ENCODE data around the gene CST11. TPM values are rescaled to one million over a fixed set of nuclear protein-coding genes. Genes with fewer than 3 reads are reported as not detected.

CST11 gene
- total RNA-seq, 4 donors from 2014 or later = not detected

- Histone ChIP-seq H3K27ac (no peak overlapping the region), H3K27me3 (peaks cover 20% of the 10 kb centered on the region), H3K36me3 (no peaks in the 10 kb centered on the region), H3K4me1 (no peaks in the 10 kb centered on the region), H3K9me3 (peaks cover 0 to 6% (median 0%) of the 10 kb centered on the region in 3 donors), H3K4me3 (no peak overlapping the region)
- ATAC-seq = no peak
- WGBS, 2 donors (ENCODE audit: low coverage in 1 of 2) = 93 to 100% methylated on average over 1 of the region's 1 CpG
- no peak for TF ChIP-seq EP300 (IDR thresholded peaks at IDR 0.05)
- TF ChIP-seq POLR2AphosphoS5 (IDR thresholded peaks at IDR 0.05) = no peak
- no peak for TF ChIP-seq CTCF (IDR thresholded peaks at IDR 0.05)
- no peak for TF ChIP-seq POLR2A (IDR thresholded peaks at IDR 0.05)
Measured at GRCh38 chr20:23454816-23455215, 2.1 kb upstream of the CST11 start.

GRCh38 chr20:23453549-23454543, 1.2 kb upstream of the CST11 start:
- ATAC-seq = no peak
- 87 to 97% methylated on average over 3 to 9 of the region's 15 CpGs for WGBS, 2 donors (ENCODE audit: low coverage in 1 of 2)

GRCh38 chr20:23451956-23452487, 654 bp downstream of the CST11 start:
- Histone ChIP-seq H3K4me3 (no peak overlapping the region), H3K27me3 (peaks cover 20% of the 10 kb centered on the region), H3K36me3 (no peaks in the 10 kb centered on the region), H3K9me3 (peaks cover 0 to 6% (median 0%) of the 10 kb centered on the region in 3 donors), H3K27ac (no peak overlapping the region), H3K4me1 (no peaks in the 10 kb centered on the region)
- WGBS, 2 donors (ENCODE audit: low coverage in 1 of 2) = 38% methylated on average over 6 to 7 of the region's 11 CpGs
- TF ChIP-seq CTCF (IDR thresholded peaks at IDR 0.05) (no peak), EP300 (IDR thresholded peaks at IDR 0.05) (no peak), POLR2A (IDR thresholded peaks at IDR 0.05) (no peak), POLR2AphosphoS5 (IDR thresholded peaks at IDR 0.05) (no peak)
- ATAC-seq = no peak

More at GRCh38 chr20:23453549-23454543, 1.2 kb upstream of the CST11 start:
- TF ChIP-seq EP300 (IDR thresholded peaks at IDR 0.05) = no peak
- no peak for TF ChIP-seq CTCF (IDR thresholded peaks at IDR 0.05)
- TF ChIP-seq POLR2A (IDR thresholded peaks at IDR 0.05) = no peak
- TF ChIP-seq POLR2AphosphoS5 (IDR thresholded peaks at IDR 0.05) = no peak
- no peak overlapping the region for H3K4me3 ChIP-seq
- peaks cover 0 to 6% (median 0%) of the 10 kb centered on the region in 3 donors for H3K9me3 ChIP-seq
- no peaks in the 10 kb centered on the region for H3K4me1 ChIP-seq
- H3K36me3 ChIP-seq = no peaks in the 10 kb centered on the region
- no peak overlapping the region for H3K27ac ChIP-seq
- H3K27me3 ChIP-seq = peaks cover 20% of the 10 kb centered on the region

DNA sequence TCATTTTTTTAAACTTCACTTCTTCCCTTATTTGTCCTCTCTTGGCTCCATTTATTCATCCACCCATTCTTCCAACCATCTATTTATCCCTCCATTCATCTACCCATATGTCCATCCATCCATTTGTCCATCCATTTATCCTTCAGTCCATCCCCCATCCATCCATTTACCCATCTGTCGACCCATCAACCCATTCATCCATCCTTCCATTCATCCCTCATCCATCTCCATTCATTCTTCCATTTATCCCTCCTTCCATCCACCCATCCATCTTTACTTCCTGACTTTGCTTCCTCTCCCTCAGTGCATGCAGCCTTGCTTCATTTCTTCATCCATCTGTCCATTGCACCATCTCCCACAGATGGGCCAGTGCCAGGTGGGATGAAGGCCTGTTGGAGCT, 1.8 kb downstream of the CST11 start:
- no peak for TF ChIP-seq CTCF (IDR thresholded peaks at IDR 0.05)
- Histone ChIP-seq H3K36me3 (no peaks in the 10 kb centered on the region), H3K4me3 (no peak overlapping the region), H3K27ac (no peak overlapping the region), H3K4me1 (no peaks in the 10 kb centered on the region), H3K9me3 (peaks cover 0 to 6% (median 0%) of the 10 kb centered on the region in 3 donors), H3K27me3 (peaks cover 20% of the 10 kb centered on the region)
- 83% methylated on average over 1 of the region's 1 CpG for WGBS, 2 donors (ENCODE audit: low coverage in 1 of 2)
- ATAC-seq = no peak

Data from gastroesophageal sphincter (tissue), 4 donors.